ENCODE results near the gene PLCH2.

DNA sequence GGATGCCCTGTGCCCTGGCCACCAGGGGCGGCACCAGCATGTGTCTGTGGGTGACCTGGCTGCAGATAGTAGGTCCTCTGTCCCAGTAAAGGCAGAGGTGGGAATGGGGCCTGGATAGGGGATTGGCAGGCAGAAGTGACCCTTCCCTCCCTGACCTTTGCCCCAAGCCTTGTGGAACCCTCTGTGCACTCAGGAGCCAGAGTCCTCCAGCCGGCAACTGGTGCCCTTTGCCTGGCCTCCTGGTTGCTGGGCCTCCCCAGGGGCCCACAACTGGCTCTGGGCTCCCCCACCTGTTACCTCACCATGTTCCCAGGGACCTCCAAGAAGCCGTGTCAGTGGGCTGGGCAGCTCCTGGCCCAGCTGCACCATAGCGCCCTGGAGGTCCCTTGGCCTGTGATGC, 10.0 kb downstream of the PLCH2 start:
- TF ChIP-seq EP300 (IDR thresholded peaks at IDR 0.05) (no peak), POLR2A (IDR thresholded peaks at IDR 0.05) (no peak)
